Loucy (cell line): ENCODE data around the gene CDS2.

Experiments used
- CTCF ChIP-seq: fragments of 200-600 bp; sonication (generic); conservative IDR thresholded peaks from 2 replicates; pipeline ENCODE4 v1.5.1; 2014; ENCODE audit warnings: mild to moderate bottlenecking, antibody characterized with exemption, low read length
- EZH2phosphoT487 ChIP-seq: fragments of 200-600 bp; IDR thresholded peaks from 2 replicates; pipeline ENCODE4 v1.6.1; 2018; ENCODE audit warnings: antibody characterized with exemption, mild to moderate bottlenecking, moderate library complexity, borderline replicate concordance

- TF ChIP-seq CTCF = no peak
- TF ChIP-seq EZH2phosphoT487 = no peak
Observed at GRCh38 chr20:5122873-5123260, 3.9 kb upstream of the CDS2 start.
